Testis (tissue), 3 donors: Measurements from ENCODE around the gene STAP2. TPM values are rescaled to one million over a fixed set of nuclear protein-coding genes. Genes with fewer than 3 reads are reported as not detected.

Experiments used
- DNase-seq: peaks from one replicate; pipeline ENCODE4 v3.0.0-alpha.2; 2019
- H3K27ac ChIP-seq, 2 donors: fragments of 200-600 bp; sonication (generic); one replicate each; pipeline ENCODE4 v1.5.1; 2019
- H3K27me3 ChIP-seq: fragments of 200-600 bp; sonication (generic); one replicate; pipeline ENCODE4 v1.5.1; 2019
- H3K36me3 ChIP-seq: fragments of 200-600 bp; sonication (generic); one replicate; pipeline ENCODE4 v1.5.1; 2017; ENCODE audit warnings: low read depth; ENCODE audit errors: missing control alignments
- H3K4me1 ChIP-seq: fragments of 200-600 bp; sonication (generic); one replicate; pipeline ENCODE4 v1.5.1; 2019
- H3K4me3 ChIP-seq, 2 donors: fragments of 200-600 bp; sonication (generic); one replicate each; pipeline ENCODE4 v1.5.1; 2017 to 2019
- H3K9me3 ChIP-seq: fragments of 200-600 bp; sonication (generic); one replicate; pipeline ENCODE4 v1.5.1; 2017
- CTCF ChIP-seq, 3 experiments: fragments of 450-650 bp in 2 of 3; fragments of 200-600 bp in 1 of 3; sonication (generic) in 1 of 3; IDR thresholded peaks; one replicate each; pipeline ENCODE4 v1.5.1; 2016 to 2019; ENCODE audit warnings: antibody characterized with exemption in 3 of 3, mild to moderate bottlenecking in 2 of 3, moderate library complexity in 1 of 3
- POLR2A ChIP-seq: fragments of 450-650 bp; IDR thresholded peaks from one replicate; pipeline ENCODE4 v1.6.1; 2017; ENCODE audit warnings: antibody characterized with exemption, mild to moderate bottlenecking, moderate library complexity
- WGBS, 2 donors: methylation state at CpG; one replicate each; pipeline ENCODE4 v1.1.5; 2018; 5-methylcytosine and 5-hydroxymethylcytosine counted together
- intact Hi-C: fragments of 100-400 bp; cut with DNase I; formaldehyde crosslinking; loops from one replicate; pipeline ENCODE4 v1.15.1; 2023; ENCODE audit warnings: low total_unique reads
- polyA plus RNA-seq: library from polyadenylated mRNA; stranded (reverse); fragments of 350-450 nt; fragmentation: Illumina TruSeq; extraction: RNeasy Lipid Tissue Mini Kit (QIAGEN cat#74804); gene quantifications from one replicate; pipeline ENCODE4 v1.2.3, GENCODE V29; 2014; ENCODE audit warnings: low read depth, low replicate concordance; ENCODE audit not compliant: insufficient read depth
- total RNA-seq, 2 donors: library from RNA; depleted of rRNA; stranded (reverse); fragments of >200 nt; gene quantifications; one replicate each; pipeline ENCODE4 v1.2.3, GENCODE V29; 2016

Gene STAP2
- total and polyA plus RNA-seq, 3 donors from 2014 or later, result 5.3 to 6.4 (median 6.2) TPM

GRCh38 chr19:4327877-4328242, 10.8 kb downstream of the STAP2 start:
- H3K27ac ChIP-seq, result no peak overlapping the region
- intact Hi-C loops, result no loop called here

GRCh38 chr19:4327252-4327876, 11.3 kb downstream of the STAP2 start:
- no peak for TF ChIP-seq POLR2A
- no peak for TF ChIP-seq CTCF (IDR thresholded peaks at IDR 0.05)
- intact Hi-C loops, result no loop called here
- DNase-seq, result peak; percentile 62
- Histone ChIP-seq H3K36me3 (no peaks in the 10 kb centered on the region), H3K27ac (no peak overlapping the region), H3K9me3 (no peaks in the 10 kb centered on the region), H3K4me1 (peaks cover 4% of the 10 kb centered on the region), H3K4me3 (peak overlapping the region; percentile 46 to 55), H3K27me3 (no peaks in the 10 kb centered on the region)
- 9 to 13% methylated on average over 9 to 26 of the region's 30 CpGs for WGBS, 2 donors

More at GRCh38 chr19:4327877-4328242, 10.8 kb downstream of the STAP2 start:
- 7 to 15% methylated on average over 10 to 13 of the region's 13 CpGs for WGBS, 2 donors
- H3K9me3 ChIP-seq, result no peaks in the 10 kb centered on the region
- H3K4me1 ChIP-seq, result peaks cover 4% of the 10 kb centered on the region
- H3K27me3 ChIP-seq, result no peaks in the 10 kb centered on the region
- no peak for DNase-seq
- H3K36me3 ChIP-seq, result no peaks in the 10 kb centered on the region
- TF ChIP-seq POLR2A (no peak), CTCF (IDR thresholded peaks at IDR 0.05) (no peak)
- H3K4me3 ChIP-seq, result peak overlapping the region; percentile 46 to 55

GRCh38 chr19:4326837-4327251, 11.8 kb downstream of the STAP2 start:
- intact Hi-C loops, result no loop called here
- 9 to 27% methylated on average over 26 to 33 of the region's 33 CpGs for WGBS, 2 donors
- H3K27me3 ChIP-seq, result no peaks in the 10 kb centered on the region
- no peaks in the 10 kb centered on the region for H3K36me3 ChIP-seq
- no peak overlapping the region for H3K27ac ChIP-seq
- no peak overlapping the region for H3K4me3 ChIP-seq
- peaks cover 4% of the 10 kb centered on the region for H3K4me1 ChIP-seq
- TF ChIP-seq CTCF (IDR thresholded peaks at IDR 0.05), result no peak
- no peak for TF ChIP-seq POLR2A
- DNase-seq, result no peak
- no peaks in the 10 kb centered on the region for H3K9me3 ChIP-seq

GRCh38 chr19:4326215-4326836, 12.3 kb downstream of the STAP2 start:
- no peak overlapping the region for H3K4me3 ChIP-seq
- no peaks in the 10 kb centered on the region for H3K27me3 ChIP-seq
- TF ChIP-seq POLR2A (no peak), CTCF (IDR thresholded peaks at IDR 0.05) (no peak)
- no peaks in the 10 kb centered on the region for H3K36me3 ChIP-seq
- H3K4me1 ChIP-seq, result peaks cover 4% of the 10 kb centered on the region
- no peaks in the 10 kb centered on the region for H3K9me3 ChIP-seq
- H3K27ac ChIP-seq, result no peak overlapping the region
- WGBS, 2 donors, result 46 to 53% methylated on average over 13 of the region's 13 CpGs
- DNase-seq, result no peak
- intact Hi-C loops, result no loop called here

GRCh38 chr19:4324228-4324627, 14.4 kb downstream of the STAP2 start:
- Histone ChIP-seq H3K36me3 (no peaks in the 10 kb centered on the region), H3K27me3 (no peaks in the 10 kb centered on the region), H3K4me1 (peaks cover 4% of the 10 kb centered on the region), H3K4me3 (no peak overlapping the region), H3K27ac (no peak overlapping the region), H3K9me3 (no peaks in the 10 kb centered on the region)
- no peak for DNase-seq
- no peak for TF ChIP-seq POLR2A
- TF ChIP-seq CTCF (IDR thresholded peaks at IDR 0.05), result no peak
- intact Hi-C loops, result no loop called here
- 90 to 92% methylated on average over 10 to 12 of the region's 12 CpGs for WGBS, 2 donors
